IMR-90 (cell line): ENCODE data around the gene NINJ2. TPM values are rescaled to one million over a fixed set of nuclear protein-coding genes. Genes with fewer than 3 reads are reported as not detected.
A peak's percentile ranks its signal among the peaks of the same experiment; 100 is the strongest.

Source experiments
- ATAC-seq: fragments of 200-7000 bp; cut with Tn5 transposase; 2 replicates; pipeline ENCODE4 v1.9.1; 2020; ENCODE audit warnings: low read depth, mild to moderate bottlenecking, moderate library complexity
- BruUV-seq: library from RNA; stranded (reverse); fragments of 400-500 nt; replicated peaks from 2 replicates; lab custom pipeline; 2021; lab: Mats Ljungman, UMichigan
- CTCF ChIA-PET: fragments of 300-600 bp; formaldehyde crosslinking; extraction: SDS; loops from one replicate; lab custom pipeline; 2021; ENCODE audit warnings: antibody characterized with exemption; lab: Yijun Ruan, JAX
- POLR2A ChIA-PET: fragments of 300-600 bp; sonication (Branson Sonifier 250); formaldehyde crosslinking; loops from one replicate; lab custom pipeline; 2022; ENCODE audit warnings: antibody characterized with exemption; ENCODE audit not compliant: unreplicated experiment; lab: Charles Lee
- DNase-seq: peaks from one replicate; pipeline ENCODE4 v3.0.0; 2013
- H2AFZ ChIP-seq: replicated peaks from 2 replicates; pipeline ENCODE3; 2013; ENCODE audit warnings: low read length, mild to moderate bottlenecking; ENCODE audit not compliant: poor library complexity
- H2AK5ac ChIP-seq: 2 replicates; pipeline ENCODE4 v1.6.1; 2013; ENCODE audit warnings: low read depth, low read length, inconsistent platforms
- H2AK9ac ChIP-seq: replicated peaks from 2 replicates; pipeline ENCODE3; 2013; ENCODE audit warnings: mild to moderate bottlenecking, low read depth, low read length, moderate library complexity; ENCODE audit not compliant: poor library complexity
- H2BK120ac ChIP-seq: 2 replicates; pipeline ENCODE4 v1.6.1; 2013; ENCODE audit warnings: low read depth, low read length, inconsistent platforms
- H2BK15ac ChIP-seq: 3 replicates; pipeline ENCODE4 v1.6.1; 2013; ENCODE audit warnings: low read depth, low read length, inconsistent platforms
- H2BK20ac ChIP-seq: 2 replicates; pipeline ENCODE4 v1.6.1; 2013; ENCODE audit warnings: low read depth, mild to moderate bottlenecking, inconsistent platforms, low read length, moderate library complexity
- H2BK5ac ChIP-seq: 2 replicates; pipeline ENCODE4 v1.6.1; 2013; ENCODE audit warnings: mild to moderate bottlenecking, low read depth, low read length, inconsistent platforms; ENCODE audit not compliant: poor library complexity, severe bottlenecking
- H3K14ac ChIP-seq: replicated peaks from 2 replicates; pipeline ENCODE4 v1.6.1; 2013; ENCODE audit warnings: low read depth, low read length, inconsistent platforms
- H3K18ac ChIP-seq: 2 replicates; pipeline ENCODE4 v1.6.1; 2013; ENCODE audit warnings: low read depth, low read length, control low read depth
- H3K23ac ChIP-seq: 2 replicates; pipeline ENCODE4 v1.6.1; 2013; ENCODE audit warnings: low read depth, low read length, inconsistent platforms
- H3K27ac ChIP-seq: 2 replicates; pipeline ENCODE4 v1.5.1; 2013; ENCODE audit warnings: mild to moderate bottlenecking, control low read depth, low read length; ENCODE audit not compliant: insufficient read depth
- H3K27me3 ChIP-seq: 2 replicates; pipeline ENCODE4 v1.6.1; 2013; ENCODE audit warnings: low read length; ENCODE audit not compliant: control insufficient read depth, insufficient read depth
- H3K36me3 ChIP-seq: 2 replicates; pipeline ENCODE4 v1.6.1; 2013; ENCODE audit warnings: low read length, mixed read lengths; ENCODE audit not compliant: control insufficient read depth, insufficient read depth
- H3K4ac ChIP-seq: 2 replicates; pipeline ENCODE4 v1.6.1; 2013; ENCODE audit warnings: low read depth, low read length, inconsistent platforms
- H3K4me1 ChIP-seq: 2 replicates; pipeline ENCODE4 v1.6.1; 2013; ENCODE audit warnings: low read length, mixed read lengths; ENCODE audit not compliant: control insufficient read depth, insufficient read depth
- H3K4me2 ChIP-seq: 2 replicates; pipeline ENCODE4 v1.6.1; 2013; ENCODE audit warnings: low read depth, mild to moderate bottlenecking, control low read depth, low read length, moderate library complexity
- H3K4me3 ChIP-seq: 2 replicates; pipeline ENCODE4 v1.5.1; 2013; ENCODE audit warnings: low read depth, mild to moderate bottlenecking, control low read depth, low read length, moderate library complexity; ENCODE audit not compliant: insufficient read depth
- H3K56ac ChIP-seq: 2 replicates; pipeline ENCODE4 v1.6.1; 2013; ENCODE audit warnings: low read length, inconsistent platforms; ENCODE audit not compliant: insufficient read depth; ENCODE audit errors: extremely low read depth
- H3K79me1 ChIP-seq, 2 experiments: 2 replicates each; pipeline ENCODE4 v1.6.1; 2013; ENCODE audit warnings: low read length in 2 of 2, inconsistent platforms in 1 of 2, low read depth in 1 of 2
- H3K9ac ChIP-seq: 2 replicates; pipeline ENCODE4 v1.6.1; 2013; ENCODE audit warnings: low read depth, low read length, control low read depth
- H3K9me1 ChIP-seq: 2 replicates; pipeline ENCODE4 v1.6.1; 2013; ENCODE audit warnings: low read length, inconsistent platforms; ENCODE audit not compliant: insufficient read depth
- H3K9me3 ChIP-seq: 2 replicates; pipeline ENCODE4 v1.6.1; 2013; ENCODE audit warnings: low read length; ENCODE audit not compliant: control insufficient read depth, insufficient read depth
- H4K20me1 ChIP-seq: 2 replicates; pipeline ENCODE4 v1.6.1; 2013; ENCODE audit warnings: low read length, inconsistent platforms; ENCODE audit not compliant: insufficient read depth
- H4K5ac ChIP-seq: 2 replicates; pipeline ENCODE4 v1.6.1; 2013; ENCODE audit warnings: mild to moderate bottlenecking, low read depth, low read length, control low read depth
- H4K8ac ChIP-seq, 2 experiments: 2 replicates each; pipeline ENCODE4 v1.6.1; 2013; ENCODE audit warnings: low read depth in 2 of 2, low read length in 2 of 2, control low read depth in 1 of 2, inconsistent platforms in 1 of 2
- H4K91ac ChIP-seq: 2 replicates; pipeline ENCODE4 v1.6.1; 2013; ENCODE audit warnings: low read depth, low read length, inconsistent platforms; ENCODE audit not compliant: insufficient read depth
- BHLHE40 ChIP-seq: fragments of 150-350 bp; IDR thresholded peaks from 2 replicates; pipeline ENCODE4 v1.6.1; 2016; ENCODE audit warnings: mild to moderate bottlenecking, low read depth, low read length
- CEBPB ChIP-seq: IDR thresholded peaks from 2 replicates; pipeline ENCODE4 v1.6.1; 2012; ENCODE audit warnings: low read depth, low read length, improper control_type of control experiment
- CHD1 ChIP-seq: IDR thresholded peaks from 2 replicates; pipeline ENCODE4 v1.6.1; 2012; ENCODE audit warnings: low read depth, low read length, improper control_type of control experiment
- FOS ChIP-seq: fragments of 150-350 bp; IDR thresholded peaks from 2 replicates; pipeline ENCODE4 v1.6.1; 2016; ENCODE audit warnings: low read depth, low read length
- MAFK ChIP-seq: IDR thresholded peaks from 2 replicates; pipeline ENCODE4 v1.6.1; 2012; ENCODE audit warnings: low read depth, low read length, improper control_type of control experiment
- MAZ ChIP-seq: IDR thresholded peaks from 2 replicates; pipeline ENCODE4 v1.6.1; 2012; ENCODE audit warnings: low read depth, mild to moderate bottlenecking, low read length, improper control_type of control experiment, moderate library complexity, borderline replicate concordance
- MXI1 ChIP-seq: IDR thresholded peaks from 2 replicates; pipeline ENCODE4 v1.6.1; 2012; ENCODE audit warnings: low read depth, mild to moderate bottlenecking, low read length, moderate library complexity, borderline replicate concordance
- NFE2L2 ChIP-seq: fragments of 150-350 bp; IDR thresholded peaks from 2 replicates; pipeline ENCODE4 v1.6.1; 2016; ENCODE audit warnings: low read depth, mild to moderate bottlenecking, low read length
- POLR2A ChIP-seq: IDR thresholded peaks from 2 replicates; pipeline ENCODE4 v1.6.1; 2012; ENCODE audit warnings: mild to moderate bottlenecking, low read depth, low read length
- RAD21 ChIP-seq: IDR thresholded peaks from 2 replicates; pipeline ENCODE4 v1.6.1; 2012; ENCODE audit warnings: low read length, improper control_type of control experiment
- RCOR1 ChIP-seq: IDR thresholded peaks from 2 replicates; pipeline ENCODE4 v1.6.1; 2012; ENCODE audit warnings: mild to moderate bottlenecking, low read length, improper control_type of control experiment; ENCODE audit not compliant: insufficient replicate concordance
- RFX5 ChIP-seq: IDR thresholded peaks from 2 replicates; pipeline ENCODE4 v1.8.0; 2012; ENCODE audit warnings: low read depth, mild to moderate bottlenecking, low read length, moderate library complexity
- SMC3 ChIP-seq: fragments of 150-350 bp; IDR thresholded peaks from 2 replicates; pipeline ENCODE4 v1.6.1; 2016; ENCODE audit warnings: low read depth, mild to moderate bottlenecking, antibody characterized with exemption, low read length, moderate library complexity
- WGBS, 2 experiments: methylation state at CpG; one replicate each; pipeline versions ENCODE4 v1.1.5 to v1.1.7; 2013; ENCODE audit warnings: missing lambda C conversion rate in 2 of 2; ENCODE audit not compliant: insufficient read length in 1 of 2; ENCODE audit errors: extremely low coverage in 2 of 2; 5-methylcytosine and 5-hydroxymethylcytosine counted together
- dilution Hi-C: fragments of 300-500 bp; cut with HindIII; formaldehyde crosslinking; loops from one replicate; pipeline ENCODE4 v1.14.3; 2018; ENCODE audit warnings: low sequenced_read_pairs; ENCODE audit not compliant: unreplicated experiment
- in situ Hi-C: fragments of 300-500 bp; cut with MboI; formaldehyde crosslinking; loops from 3 replicates; pipeline ENCODE4 v1.14.3; 2019; ENCODE audit warnings: low sequenced_read_pairs, inconsistent platforms, mixed read lengths
- intact Hi-C: fragments of 100-400 bp; cut with micrococcal nuclease; formaldehyde crosslinking; loops from 2 replicates; pipeline ENCODE4 v1.10.0; 2022
- polyA plus RNA-seq, 3 experiments: library from polyadenylated mRNA; depleted of rRNA; stranded (reverse); fragments of >200 nt; gene quantifications; 2 replicates each; pipeline ENCODE4 v1.2.3, GENCODE V29; 2012; ENCODE audit warnings: low replicate concordance in 1 of 3
- total RNA-seq: library from RNA; depleted of rRNA; stranded (reverse); fragments of >200 nt; gene quantifications from 2 replicates; pipeline ENCODE4 v1.2.3, GENCODE V29; 2012
- TF ChIP-seq, protein P1 (sequence below): fragments of 150-350 bp; IDR thresholded peaks from 2 replicates; pipeline ENCODE4 v1.6.1; 2017; ENCODE audit warnings: mild to moderate bottlenecking, antibody characterized with exemption, low read length, low read depth
- TF ChIP-seq, protein P2 (sequence below): fragments of 150-350 bp; IDR thresholded peaks from 2 replicates; pipeline ENCODE4 v1.6.1; 2016; ENCODE audit warnings: low read depth, mild to moderate bottlenecking, low read length, moderate library complexity, borderline replicate concordance
- TF ChIP-seq, protein P3 (sequence below): conservative IDR thresholded peaks from 2 replicates; pipeline ENCODE4 v1.5.1; 2012; ENCODE audit warnings: mild to moderate bottlenecking, low read depth, low read length, improper control_type of control experiment

Gene NINJ2
- total and polyA plus RNA-seq, 2 of the 4 experiments (the other 2 are of a cell fraction), result not detected

DNA sequence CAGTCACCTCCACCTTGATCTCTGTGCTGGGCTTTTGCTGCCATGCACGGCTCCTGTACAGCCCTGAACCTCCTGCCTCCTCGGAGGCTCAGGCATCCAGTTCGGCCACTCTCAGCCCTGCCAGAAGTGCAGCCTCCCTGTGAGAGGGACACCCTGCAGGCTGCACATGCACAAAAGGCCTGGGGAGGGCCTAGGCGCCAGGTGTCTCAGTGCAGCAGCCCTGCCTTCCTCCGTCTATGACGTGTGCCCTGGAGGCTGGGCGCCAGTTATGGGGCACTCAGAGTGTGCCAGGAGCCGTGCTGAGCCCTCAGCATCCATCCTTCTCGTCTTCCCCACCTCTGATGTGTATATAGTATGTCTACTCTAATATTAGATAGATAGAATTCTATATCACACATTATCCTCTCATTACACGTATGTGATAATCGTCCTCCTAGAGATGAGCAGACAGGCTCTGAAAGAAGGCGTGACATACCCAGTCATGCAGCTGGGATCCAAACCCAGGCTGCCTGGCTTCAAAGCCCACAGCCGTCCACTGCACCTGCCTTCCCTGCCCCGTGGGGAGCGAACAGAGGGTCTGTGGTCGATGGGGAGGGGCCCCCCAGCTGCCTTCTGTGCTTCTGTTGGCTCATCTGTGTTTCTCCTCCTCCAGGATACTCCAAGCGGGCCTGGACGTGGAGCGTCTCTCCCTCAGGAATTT lies 102.4 kb downstream of the NINJ2 start:
- Histone ChIP-seq H2AK9ac (peak overlapping the region; percentile 55), H3K14ac (no peak overlapping the region), H3K4me3 (no peak overlapping the region), H3K18ac (no peak overlapping the region), H2BK120ac (no peak overlapping the region), H3K27me3 (peaks cover 91% of the 10 kb centered on the region), H2AFZ (no peak overlapping the region), H3K56ac (no peak overlapping the region), H3K36me3 (no peaks in the 10 kb centered on the region), H2AK5ac (no peak overlapping the region), H3K9me3 (no peaks in the 10 kb centered on the region), H4K5ac (no peak overlapping the region), H3K23ac (no peak overlapping the region), H3K4ac (no peak overlapping the region), H3K9ac (no peak overlapping the region), H4K91ac (no peak overlapping the region), H2BK15ac (no peak overlapping the region), H3K4me2 (no peak overlapping the region), H4K20me1 (no peaks in the 10 kb centered on the region), H3K27ac (no peak overlapping the region), H3K4me1 (no peaks in the 10 kb centered on the region), H3K9me1 (no peaks in the 10 kb centered on the region), H4K8ac (no peak overlapping the region), H2BK5ac (no peak overlapping the region), H3K79me1 (no peaks in the 10 kb centered on the region), H2BK20ac (no peak overlapping the region)
- ChIA-PET POLR2A (no interaction called here), CTCF (no interaction called here)
- ATAC-seq (no peak), DNase-seq (no peak)
- BruUV-seq, result no TSS peak
- 70% methylated on average over 2 of the region's 19 CpGs; no CpG with 5 or more reads in 1 of the 2 experiments for WGBS, 2 experiments
- in situ Hi-C loops, result loop anchor here (10.0 kb wide), 1 partner anchor 534 kb away; no protein-coding TSS in a partner anchor
- dilution Hi-C loops, result no loop called here
- intact Hi-C loops, result no loop called here
- TF ChIP-seq BHLHE40 (no peak), RAD21 (no peak), POLR2A (no peak), NFE2L2 (no peak), MXI1 (no peak), RFX5 (no peak), RCOR1 (no peak), CEBPB (no peak), SMC3 (no peak), MAZ (no peak), FOS (no peak), CHD1 (no peak), MAFK (no peak)
- TF ChIP-seq, protein P1, sequence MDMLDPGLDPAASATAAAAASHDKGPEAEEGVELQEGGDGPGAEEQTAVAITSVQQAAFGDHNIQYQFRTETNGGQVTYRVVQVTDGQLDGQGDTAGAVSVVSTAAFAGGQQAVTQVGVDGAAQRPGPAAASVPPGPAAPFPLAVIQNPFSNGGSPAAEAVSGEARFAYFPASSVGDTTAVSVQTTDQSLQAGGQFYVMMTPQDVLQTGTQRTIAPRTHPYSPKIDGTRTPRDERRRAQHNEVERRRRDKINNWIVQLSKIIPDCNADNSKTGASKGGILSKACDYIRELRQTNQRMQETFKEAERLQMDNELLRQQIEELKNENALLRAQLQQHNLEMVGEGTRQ, result no peak
- TF ChIP-seq, protein P2, sequence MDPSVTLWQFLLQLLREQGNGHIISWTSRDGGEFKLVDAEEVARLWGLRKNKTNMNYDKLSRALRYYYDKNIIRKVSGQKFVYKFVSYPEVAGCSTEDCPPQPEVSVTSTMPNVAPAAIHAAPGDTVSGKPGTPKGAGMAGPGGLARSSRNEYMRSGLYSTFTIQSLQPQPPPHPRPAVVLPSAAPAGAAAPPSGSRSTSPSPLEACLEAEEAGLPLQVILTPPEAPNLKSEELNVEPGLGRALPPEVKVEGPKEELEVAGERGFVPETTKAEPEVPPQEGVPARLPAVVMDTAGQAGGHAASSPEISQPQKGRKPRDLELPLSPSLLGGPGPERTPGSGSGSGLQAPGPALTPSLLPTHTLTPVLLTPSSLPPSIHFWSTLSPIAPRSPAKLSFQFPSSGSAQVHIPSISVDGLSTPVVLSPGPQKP, result no peak
- TF ChIP-seq, protein P3, sequence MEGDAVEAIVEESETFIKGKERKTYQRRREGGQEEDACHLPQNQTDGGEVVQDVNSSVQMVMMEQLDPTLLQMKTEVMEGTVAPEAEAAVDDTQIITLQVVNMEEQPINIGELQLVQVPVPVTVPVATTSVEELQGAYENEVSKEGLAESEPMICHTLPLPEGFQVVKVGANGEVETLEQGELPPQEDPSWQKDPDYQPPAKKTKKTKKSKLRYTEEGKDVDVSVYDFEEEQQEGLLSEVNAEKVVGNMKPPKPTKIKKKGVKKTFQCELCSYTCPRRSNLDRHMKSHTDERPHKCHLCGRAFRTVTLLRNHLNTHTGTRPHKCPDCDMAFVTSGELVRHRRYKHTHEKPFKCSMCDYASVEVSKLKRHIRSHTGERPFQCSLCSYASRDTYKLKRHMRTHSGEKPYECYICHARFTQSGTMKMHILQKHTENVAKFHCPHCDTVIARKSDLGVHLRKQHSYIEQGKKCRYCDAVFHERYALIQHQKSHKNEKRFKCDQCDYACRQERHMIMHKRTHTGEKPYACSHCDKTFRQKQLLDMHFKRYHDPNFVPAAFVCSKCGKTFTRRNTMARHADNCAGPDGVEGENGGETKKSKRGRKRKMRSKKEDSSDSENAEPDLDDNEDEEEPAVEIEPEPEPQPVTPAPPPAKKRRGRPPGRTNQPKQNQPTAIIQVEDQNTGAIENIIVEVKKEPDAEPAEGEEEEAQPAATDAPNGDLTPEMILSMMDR, result no peak
